ENCODE data around the gene MEIS1.

The MEIS1 gene

DNA sequence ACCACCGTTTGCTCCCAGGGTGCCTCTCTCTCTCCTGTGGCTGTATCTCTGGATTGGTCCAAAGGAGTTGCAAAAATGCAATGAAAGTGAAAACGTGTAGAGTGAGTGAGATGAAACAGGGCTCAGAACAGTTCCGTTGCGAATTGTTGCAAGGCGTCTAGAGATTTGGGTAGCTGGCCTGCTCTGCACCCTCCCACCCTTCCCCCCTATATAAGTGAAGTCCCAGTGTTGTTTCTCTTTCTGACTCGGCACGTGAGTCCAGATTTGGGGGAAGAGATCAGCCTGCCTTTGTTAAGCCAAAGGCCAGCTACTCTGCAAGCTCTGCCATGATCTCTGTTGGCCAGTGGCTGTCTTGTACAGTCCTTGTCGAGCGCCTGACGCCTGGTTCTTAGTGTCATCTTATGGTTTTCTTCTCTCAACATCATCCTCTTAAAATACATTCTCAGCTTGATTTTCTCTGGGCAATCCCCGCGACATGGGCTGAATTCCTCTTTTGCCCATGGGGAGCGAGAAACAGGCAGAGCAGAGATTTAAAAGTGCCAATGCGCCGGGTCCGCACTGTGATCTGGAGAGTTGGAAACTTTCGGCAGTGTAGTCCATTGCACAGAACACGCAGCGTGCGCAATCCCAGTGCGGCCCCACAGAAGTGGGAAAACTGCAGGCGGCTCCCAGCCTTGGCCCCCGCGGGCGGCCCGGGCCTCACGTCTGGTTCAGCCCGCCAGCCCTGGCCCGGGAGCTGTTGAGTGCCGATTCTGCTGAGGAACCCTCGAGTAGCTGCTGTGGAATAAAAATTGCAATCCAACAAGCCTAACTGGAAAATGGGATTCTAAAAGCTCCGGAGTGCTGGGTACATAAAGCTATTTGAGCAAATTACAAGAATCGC lies 9.3 kb downstream of the MEIS1 start:
- Histone ChIP-seq H2BK120ac (ENCODE audit: low read depth, low read length) (no peak overlapping the region), H4K8ac (ENCODE audit: low read depth, low read length) (no peak overlapping the region), H2BK5ac (ENCODE audit: low read length) (no peak overlapping the region), H3K27ac (replicated peaks; ENCODE audit: low read length) (no peak overlapping the region), H2AFZ (ENCODE audit: low read length) (no peak overlapping the region), H3K23ac (ENCODE audit: low read depth, low read length, poor library complexity) (no peak overlapping the region), H3K27me3 (ENCODE audit: control insufficient read depth in 3 of 3, insufficient read depth in 3 of 3, low read depth in 1 of 3, low read length in 3 of 3) (peaks cover 0 to 62% (median 3%) of the 10 kb centered on the region in 3 experiments), H3K4me1 (ENCODE audit: control insufficient read depth in 2 of 2, insufficient read depth in 1 of 2, low read depth in 1 of 2, low read length in 2 of 2) (peaks cover 24 to 36% of the 10 kb centered on the region in 2 donors), H3K36me3 (replicated peaks in 1 of 2; ENCODE audit: control insufficient read depth in 2 of 2, insufficient read depth in 2 of 2, low read length in 2 of 2) (peaks cover 0 to 81% of the 10 kb centered on the region in 2 donors), H3K4ac (ENCODE audit: low read length) (no peak overlapping the region), H3K4me2 (ENCODE audit: insufficient read depth, low read length, poor library complexity, severe bottlenecking) (peak overlapping the region; percentile 13), H3K9ac (ENCODE audit: low read depth, low read length, poor library complexity) (no peak overlapping the region), H2AK5ac (ENCODE audit: low read depth, low read length) (peak overlapping the region; percentile 59), H3K79me1 (ENCODE audit: low read depth, low read length) (peaks cover 2% of the 10 kb centered on the region), H3K14ac (ENCODE audit: low read length) (no peak overlapping the region), H3K18ac (ENCODE audit: low read length) (peak overlapping the region; percentile 42), H2BK12ac (ENCODE audit: low read length) (no peak overlapping the region), H2BK15ac (ENCODE audit: low read length) (no peak overlapping the region), H3K4me3 (ENCODE audit: low read length in 2 of 2) (no peak overlapping the region), H4K91ac (ENCODE audit: low read depth, low read length, poor library complexity) (no peak overlapping the region), H3K9me3 (replicated peaks in 1 of 2; ENCODE audit: control insufficient read depth in 2 of 2, insufficient read depth in 1 of 2, low read depth in 1 of 2, low read length in 2 of 2) (no peaks in the 10 kb centered on the region)
- DNase-seq (ENCODE audit: low spot score) = no peak
- WGBS, 2 donors (ENCODE audit: extremely low coverage in 2 of 2, insufficient read length in 2 of 2, insufficient replicate concordance in 1 of 2) = no CpG with 5 or more reads among the region's 33 CpGs

DNA sequence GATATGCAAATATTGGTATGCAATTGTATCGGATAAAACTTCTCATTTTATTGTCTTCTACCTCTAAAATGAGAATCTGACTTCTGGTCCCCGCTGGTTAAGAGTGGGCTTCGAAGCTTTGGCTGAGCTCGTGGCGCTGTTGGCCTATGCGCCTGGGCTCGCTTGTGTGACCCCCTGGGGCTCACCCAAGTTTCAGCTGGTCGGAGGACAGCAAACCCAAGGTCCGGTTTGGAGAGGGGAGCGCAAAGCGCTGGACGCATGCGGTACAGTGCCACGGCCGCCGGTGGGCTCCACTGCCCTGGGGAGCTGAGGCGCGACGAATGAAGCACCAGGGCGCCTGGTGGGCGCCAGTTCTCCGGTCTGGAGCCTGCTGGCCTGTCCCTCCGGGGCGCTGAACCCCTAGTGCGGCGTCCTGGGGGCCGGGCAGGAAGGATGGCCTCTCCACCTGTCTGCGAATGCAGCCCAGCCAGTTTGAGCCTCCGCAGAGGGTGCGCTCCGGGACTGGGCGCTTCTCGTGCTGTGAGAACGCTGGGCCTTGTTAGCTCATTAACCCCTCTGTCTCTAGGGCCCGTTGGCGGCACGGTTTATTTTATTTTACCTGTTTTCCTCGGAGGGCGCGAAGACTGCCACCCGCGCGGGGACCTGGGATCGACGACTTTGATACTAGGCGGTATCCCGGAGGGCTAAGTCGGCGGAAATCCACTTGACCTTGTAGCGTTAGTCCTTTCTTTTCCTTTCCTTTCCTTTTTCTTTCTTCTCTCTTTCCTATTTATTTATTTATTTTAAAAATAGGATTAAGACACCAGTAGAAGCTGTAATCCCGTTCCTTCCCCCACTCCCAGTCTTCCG lies 10.4 kb downstream of the MEIS1 start:
- Histone ChIP-seq H3K4me1 (ENCODE audit: control insufficient read depth in 2 of 2, insufficient read depth in 1 of 2, low read depth in 1 of 2, low read length in 2 of 2) (peaks cover 15 to 29% of the 10 kb centered on the region in 2 donors), H3K9ac (ENCODE audit: low read depth, low read length, poor library complexity) (peak overlapping the region; percentile 76), H2BK120ac (ENCODE audit: low read depth, low read length) (no peak overlapping the region), H2BK15ac (ENCODE audit: low read length) (peak overlapping the region; percentile 87), H3K14ac (ENCODE audit: low read length) (peak overlapping the region; percentile 51), H3K18ac (ENCODE audit: low read length) (peak overlapping the region; percentile 87), H2AFZ (ENCODE audit: low read length) (no peak overlapping the region), H3K4ac (ENCODE audit: low read length) (no peak overlapping the region), H2BK12ac (ENCODE audit: low read length) (peak overlapping the region; percentile 81), H3K9me3 (replicated peaks in 1 of 2; ENCODE audit: control insufficient read depth in 2 of 2, insufficient read depth in 1 of 2, low read depth in 1 of 2, low read length in 2 of 2) (no peaks in the 10 kb centered on the region), H3K4me3 (ENCODE audit: low read length in 2 of 2) (peak overlapping the region in 1 of 2 donors; percentile 15), H2BK5ac (ENCODE audit: low read length) (no peak overlapping the region), H3K4me2 (ENCODE audit: insufficient read depth, low read length, poor library complexity, severe bottlenecking) (peak overlapping the region; percentile 73), H2AK5ac (ENCODE audit: low read depth, low read length) (peak overlapping the region; percentile 78), H4K91ac (ENCODE audit: low read depth, low read length, poor library complexity) (no peak overlapping the region), H3K36me3 (replicated peaks in 1 of 2; ENCODE audit: control insufficient read depth in 2 of 2, insufficient read depth in 2 of 2, low read length in 2 of 2) (peaks cover 0 to 83% of the 10 kb centered on the region in 2 donors), H3K27ac (replicated peaks; ENCODE audit: low read length) (no peak overlapping the region), H4K8ac (ENCODE audit: low read depth, low read length) (no peak overlapping the region), H3K27me3 (ENCODE audit: control insufficient read depth in 3 of 3, insufficient read depth in 3 of 3, low read depth in 1 of 3, low read length in 3 of 3) (peaks cover 0 to 51% (median 3%) of the 10 kb centered on the region in 3 experiments), H3K23ac (ENCODE audit: low read depth, low read length, poor library complexity) (no peak overlapping the region), H3K79me1 (ENCODE audit: low read depth, low read length) (peaks cover 2% of the 10 kb centered on the region)
- DNase-seq (ENCODE audit: low spot score) = no peak
- no CpG with 5 or more reads among the region's 52 CpGs for WGBS, 2 donors (ENCODE audit: extremely low coverage in 2 of 2, insufficient read length in 2 of 2, insufficient replicate concordance in 1 of 2)

DNA sequence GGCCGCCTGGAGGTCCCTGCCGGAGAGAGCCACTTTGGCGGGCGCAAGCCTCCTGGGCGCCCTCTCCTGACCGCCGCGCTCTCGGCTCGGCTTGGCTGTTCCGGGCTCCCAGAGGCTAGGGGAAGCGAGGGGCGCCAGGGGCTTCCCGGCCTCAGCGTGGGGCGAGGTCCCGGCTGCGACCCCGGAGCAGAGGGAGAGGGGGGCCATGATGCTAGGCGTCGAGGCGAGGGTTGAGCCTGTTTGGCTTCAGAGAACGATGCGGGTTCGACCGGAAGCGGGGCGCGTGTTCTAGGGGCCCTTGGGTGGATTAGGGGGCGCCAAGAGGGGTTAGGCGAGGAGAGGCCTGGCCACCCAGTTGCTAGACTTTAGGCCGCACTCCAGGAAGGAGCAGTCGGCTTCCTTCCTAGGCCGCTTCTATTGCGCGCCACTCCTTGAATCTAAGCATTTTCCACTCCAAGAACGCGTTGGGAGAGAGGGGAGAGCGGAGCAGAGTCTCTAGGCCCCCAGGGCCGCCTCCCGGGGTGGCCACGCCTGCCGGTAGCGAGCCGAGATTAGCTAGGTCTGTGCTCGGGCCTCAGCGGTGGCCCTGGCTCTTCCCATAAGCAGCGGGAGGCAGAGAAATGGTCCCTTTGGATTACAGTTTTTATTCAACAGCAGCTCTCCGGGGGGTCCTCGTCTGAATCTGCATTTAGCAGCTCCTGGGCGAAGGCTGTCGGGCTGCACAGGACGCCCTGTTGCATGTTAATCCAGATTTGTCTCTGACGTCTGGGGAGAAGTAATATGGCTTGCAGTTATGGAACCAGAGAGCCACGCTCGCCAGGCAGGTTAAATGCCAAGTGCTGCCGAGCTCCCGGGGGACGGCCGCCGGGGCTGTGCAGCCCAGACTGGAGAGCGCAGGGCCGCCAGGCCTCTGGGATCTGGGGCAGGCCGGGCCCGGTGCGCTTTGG lies 11.3 kb downstream of the MEIS1 start:
- peaks cover 0 to 91% of the 10 kb centered on the region in 2 donors for H3K36me3 ChIP-seq (replicated peaks in 1 of 2; ENCODE audit: control insufficient read depth in 2 of 2, insufficient read depth in 2 of 2, low read length in 2 of 2)
- no CpG with 5 or more reads among the region's 66 CpGs for WGBS, 2 donors (ENCODE audit: extremely low coverage in 2 of 2, insufficient read length in 2 of 2, insufficient replicate concordance in 1 of 2)
- no peak overlapping the region for H3K4ac ChIP-seq (ENCODE audit: low read length)
- H2AK5ac ChIP-seq (ENCODE audit: low read depth, low read length) = peak overlapping the region; percentile 88
- peak overlapping the region; percentile 97 for H2BK12ac ChIP-seq (ENCODE audit: low read length)
- peak overlapping the region; percentile 73 for H3K4me2 ChIP-seq (ENCODE audit: insufficient read depth, low read length, poor library complexity, severe bottlenecking)
- peak overlapping the region; percentile 21 for H3K14ac ChIP-seq (ENCODE audit: low read length)
- H3K9ac ChIP-seq (ENCODE audit: low read depth, low read length, poor library complexity) = peak overlapping the region; percentile 70
- peak overlapping the region; percentile 73 for H3K23ac ChIP-seq (ENCODE audit: low read depth, low read length, poor library complexity)
- H3K79me1 ChIP-seq (ENCODE audit: low read depth, low read length) = peaks cover 2% of the 10 kb centered on the region
- peak overlapping the region; percentile 97 for H2BK15ac ChIP-seq (ENCODE audit: low read length)
- no peak overlapping the region for H2AFZ ChIP-seq (ENCODE audit: low read length)
- H2BK120ac ChIP-seq (ENCODE audit: low read depth, low read length) = no peak overlapping the region
- H3K9me3 ChIP-seq (replicated peaks in 1 of 2; ENCODE audit: control insufficient read depth in 2 of 2, insufficient read depth in 1 of 2, low read depth in 1 of 2, low read length in 2 of 2) = no peaks in the 10 kb centered on the region
- peak overlapping the region; percentile 92 for H4K8ac ChIP-seq (ENCODE audit: low read depth, low read length)
- H3K27ac ChIP-seq (replicated peaks; ENCODE audit: low read length) = no peak overlapping the region
- H3K27me3 ChIP-seq (ENCODE audit: control insufficient read depth in 3 of 3, insufficient read depth in 3 of 3, low read depth in 1 of 3, low read length in 3 of 3) = peaks cover 0 to 44% (median 3%) of the 10 kb centered on the region in 3 experiments
- no peak overlapping the region for H2BK5ac ChIP-seq (ENCODE audit: low read length)
- H4K91ac ChIP-seq (ENCODE audit: low read depth, low read length, poor library complexity) = no peak overlapping the region
- H3K4me3 ChIP-seq (ENCODE audit: low read length in 2 of 2) = peak overlapping the region in 1 of 2 donors; percentile 69
- DNase-seq (ENCODE audit: low spot score) = no peak
- H3K18ac ChIP-seq (ENCODE audit: low read length) = peak overlapping the region; percentile 98
- H3K4me1 ChIP-seq (ENCODE audit: control insufficient read depth in 2 of 2, insufficient read depth in 1 of 2, low read depth in 1 of 2, low read length in 2 of 2) = peaks cover 9 to 26% of the 10 kb centered on the region in 2 donors

Measured in neuronal stem cell (in vitro differentiated cells).